Measurements from ENCODE around the gene KIAA1671.

- TF ChIP-seq, protein P1, sequence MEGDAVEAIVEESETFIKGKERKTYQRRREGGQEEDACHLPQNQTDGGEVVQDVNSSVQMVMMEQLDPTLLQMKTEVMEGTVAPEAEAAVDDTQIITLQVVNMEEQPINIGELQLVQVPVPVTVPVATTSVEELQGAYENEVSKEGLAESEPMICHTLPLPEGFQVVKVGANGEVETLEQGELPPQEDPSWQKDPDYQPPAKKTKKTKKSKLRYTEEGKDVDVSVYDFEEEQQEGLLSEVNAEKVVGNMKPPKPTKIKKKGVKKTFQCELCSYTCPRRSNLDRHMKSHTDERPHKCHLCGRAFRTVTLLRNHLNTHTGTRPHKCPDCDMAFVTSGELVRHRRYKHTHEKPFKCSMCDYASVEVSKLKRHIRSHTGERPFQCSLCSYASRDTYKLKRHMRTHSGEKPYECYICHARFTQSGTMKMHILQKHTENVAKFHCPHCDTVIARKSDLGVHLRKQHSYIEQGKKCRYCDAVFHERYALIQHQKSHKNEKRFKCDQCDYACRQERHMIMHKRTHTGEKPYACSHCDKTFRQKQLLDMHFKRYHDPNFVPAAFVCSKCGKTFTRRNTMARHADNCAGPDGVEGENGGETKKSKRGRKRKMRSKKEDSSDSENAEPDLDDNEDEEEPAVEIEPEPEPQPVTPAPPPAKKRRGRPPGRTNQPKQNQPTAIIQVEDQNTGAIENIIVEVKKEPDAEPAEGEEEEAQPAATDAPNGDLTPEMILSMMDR (conservative IDR thresholded peaks at IDR 0.05; ENCODE audit: low read depth, low read length), result no peak
- no peak for TF ChIP-seq EZH2 (IDR thresholded peaks at IDR 0.05; ENCODE audit: low read length, unreplicated experiment)
- no peak for TF ChIP-seq EZH2phosphoT487 (IDR thresholded peaks at IDR 0.05; ENCODE audit: borderline replicate concordance, low read length)
Measured at GRCh38 chr22:25027043-25027906, 74.8 kb downstream of the KIAA1671 start.
